T-helper 2 cell treated with Interferon-gamma antibody and Interleukin-4, amounts not matched to agents 5 μg/mL and 100 μg/mL, for 36 hours (primary cell): Measurements from ENCODE around the gene ZFTA.
A peak's percentile ranks its signal among the peaks of the same experiment; 100 is the strongest.
"Not testable (repeated sequence)": the region's sequence is repeated elsewhere in the genome, so short reads cannot be mapped to it uniquely, and the experiment has no call there.

Experiments used
- DNase-seq: peaks from one replicate; pipeline ENCODE4 v3.0.0; 2021; ENCODE audit warnings: low spot score
- H3K27ac Mint-ChIP-seq: one replicate; pipeline ENCODE4 v1.8.0; 2021; ENCODE audit warnings: mild to moderate bottlenecking, mixed read lengths
- H3K27me3 Mint-ChIP-seq: one replicate; pipeline ENCODE4 v1.8.0; 2021; ENCODE audit warnings: low read depth, mixed read lengths
- H3K36me3 Mint-ChIP-seq: one replicate; pipeline ENCODE4 v1.8.0; 2021; ENCODE audit warnings: low read depth, mixed read lengths
- H3K4me1 Mint-ChIP-seq: one replicate; pipeline ENCODE4 v1.8.0; 2021; ENCODE audit warnings: low read depth, mixed read lengths
- H3K4me3 Mint-ChIP-seq: one replicate; pipeline ENCODE4 v1.8.0; 2022; ENCODE audit warnings: mild to moderate bottlenecking, moderate library complexity, mixed read lengths
- H3K9me3 Mint-ChIP-seq: one replicate; pipeline ENCODE4 v1.8.0; 2021; ENCODE audit warnings: mixed read lengths

Gene ZFTA

GRCh38 chr11:63795066-63795465 is 26.5 kb upstream of the ZFTA start:
- DNase-seq, result no peak
- Mint-ChIP-seq H3K36me3 (no peaks in the 10 kb centered on the region), H3K9me3 (peaks cover 15% of the 10 kb centered on the region), H3K27me3 (no peaks in the 10 kb centered on the region), H3K4me3 (no peak overlapping the region), H3K27ac (no peak overlapping the region), H3K4me1 (no peaks in the 10 kb centered on the region)

GRCh38 chr11:63793161-63793560 is 24.6 kb upstream of the ZFTA start:
- no peaks in the 10 kb centered on the region for H3K36me3 Mint-ChIP-seq
- no peak for DNase-seq
- H3K9me3 Mint-ChIP-seq, result peaks cover 15% of the 10 kb centered on the region
- no peak overlapping the region for H3K4me3 Mint-ChIP-seq
- H3K27ac Mint-ChIP-seq, result no peak overlapping the region
- no peaks in the 10 kb centered on the region for H3K27me3 Mint-ChIP-seq
- no peaks in the 10 kb centered on the region for H3K4me1 Mint-ChIP-seq

GRCh38 chr11:63791495-63792167 is 23.1 kb upstream of the ZFTA start:
- H3K27ac Mint-ChIP-seq, result no peak overlapping the region
- H3K4me1 Mint-ChIP-seq, result no peaks in the 10 kb centered on the region
- H3K36me3 Mint-ChIP-seq, result no peaks in the 10 kb centered on the region
- no peak for DNase-seq
- H3K9me3 Mint-ChIP-seq, result peaks cover 15% of the 10 kb centered on the region
- no peaks in the 10 kb centered on the region for H3K27me3 Mint-ChIP-seq
- H3K4me3 Mint-ChIP-seq, result no peak overlapping the region

GRCh38 chr11:63785823-63786222 is 17.2 kb upstream of the ZFTA start:
- Mint-ChIP-seq H3K9me3 (no peaks in the 10 kb centered on the region), H3K4me1 (peaks cover 3% of the 10 kb centered on the region), H3K27ac (no peak overlapping the region), H3K27me3 (peaks cover 11% of the 10 kb centered on the region), H3K4me3 (no peak overlapping the region), H3K36me3 (no peaks in the 10 kb centered on the region)
- DNase-seq, result no peak

- Mint-ChIP-seq H3K4me3 (no peak overlapping the region), H3K27me3 (peaks cover 16% of the 10 kb centered on the region), H3K9me3 (no peaks in the 10 kb centered on the region), H3K27ac (no peak overlapping the region), H3K36me3 (no peaks in the 10 kb centered on the region), H3K4me1 (peaks cover 3% of the 10 kb centered on the region)
- DNase-seq, result no peak
These were observed 15.5 kb upstream of the ZFTA start for GRCh38 chr11:63783925-63784592.

- no peak overlapping the region for H3K27ac Mint-ChIP-seq
- peaks cover 3% of the 10 kb centered on the region for H3K4me1 Mint-ChIP-seq
- no peaks in the 10 kb centered on the region for H3K9me3 Mint-ChIP-seq
- no peak for DNase-seq
- peaks cover 20% of the 10 kb centered on the region for H3K27me3 Mint-ChIP-seq
- no peak overlapping the region for H3K4me3 Mint-ChIP-seq
- H3K36me3 Mint-ChIP-seq, result no peaks in the 10 kb centered on the region
These were observed 14.2 kb upstream of the ZFTA start for GRCh38 chr11:63782749-63783148.

- H3K36me3 Mint-ChIP-seq, result no peaks in the 10 kb centered on the region
- peaks cover 15% of the 10 kb centered on the region for H3K27me3 Mint-ChIP-seq
- H3K4me3 Mint-ChIP-seq, result no peak overlapping the region
- no peak overlapping the region for H3K27ac Mint-ChIP-seq
- H3K9me3 Mint-ChIP-seq, result no peaks in the 10 kb centered on the region
- H3K4me1 Mint-ChIP-seq, result no peaks in the 10 kb centered on the region
- DNase-seq, result no peak
These were observed 10.5 kb upstream of the ZFTA start for GRCh38 chr11:63779039-63779438.

GRCh38 chr11:63775191-63775590 is 6.6 kb upstream of the ZFTA start:
- H3K4me1 Mint-ChIP-seq, result no peaks in the 10 kb centered on the region
- peaks cover 44% of the 10 kb centered on the region for H3K27me3 Mint-ChIP-seq
- DNase-seq, result no peak
- no peaks in the 10 kb centered on the region for H3K9me3 Mint-ChIP-seq
- no peak overlapping the region for H3K27ac Mint-ChIP-seq
- H3K4me3 Mint-ChIP-seq, result no peak overlapping the region
- peaks cover under 1% of the 10 kb centered on the region for H3K36me3 Mint-ChIP-seq

- H3K9me3 Mint-ChIP-seq, H3K36me3 Mint-ChIP-seq, H3K4me3 Mint-ChIP-seq, H3K4me1 Mint-ChIP-seq, H3K27ac Mint-ChIP-seq, DNase-seq: not testable (repeated sequence)
- H3K27me3 Mint-ChIP-seq, result peaks cover 44% of the 10 kb centered on the region
These were observed 3.3 kb upstream of the ZFTA start for GRCh38 chr11:63771741-63772318.

GRCh38 chr11:63770763-63771162 is 2.2 kb upstream of the ZFTA start:
- H3K4me3 Mint-ChIP-seq, result no peak overlapping the region
- H3K36me3 Mint-ChIP-seq, result peaks cover 4% of the 10 kb centered on the region
- H3K27ac Mint-ChIP-seq, result no peak overlapping the region
- H3K9me3 Mint-ChIP-seq, result no peaks in the 10 kb centered on the region
- peaks cover 44% of the 10 kb centered on the region for H3K27me3 Mint-ChIP-seq
- no peak for DNase-seq
- peaks cover 7% of the 10 kb centered on the region for H3K4me1 Mint-ChIP-seq

GRCh38 chr11:63769714-63770455 is 1.3 kb upstream of the ZFTA start:
- Mint-ChIP-seq H3K27ac (no peak overlapping the region), H3K4me1 (peaks cover 7% of the 10 kb centered on the region), H3K4me3 (peak overlapping the region; percentile 62)

GRCh38 chr11:63769042-63769713 is 603 bp upstream of the ZFTA start:
- H3K36me3 Mint-ChIP-seq, result peaks cover 4% of the 10 kb centered on the region
- peaks cover 7% of the 10 kb centered on the region for H3K4me1 Mint-ChIP-seq
- H3K27me3 Mint-ChIP-seq, result peaks cover 41% of the 10 kb centered on the region
- H3K27ac Mint-ChIP-seq, result no peak overlapping the region
- no peaks in the 10 kb centered on the region for H3K9me3 Mint-ChIP-seq
- no peak overlapping the region for H3K4me3 Mint-ChIP-seq
- peak; percentile 47 for DNase-seq

More at GRCh38 chr11:63769714-63770455, 1.3 kb upstream of the ZFTA start:
- Mint-ChIP-seq H3K9me3 (no peaks in the 10 kb centered on the region), H3K36me3 (peaks cover 4% of the 10 kb centered on the region), H3K27me3 (peaks cover 42% of the 10 kb centered on the region)
- no peak for DNase-seq

GRCh38 chr11:63767565-63768236 is 874 bp downstream of the ZFTA start:
- H3K27me3 Mint-ChIP-seq, result peaks cover 31% of the 10 kb centered on the region
- peak; percentile 40 for DNase-seq
- H3K9me3 Mint-ChIP-seq, result no peaks in the 10 kb centered on the region
- H3K36me3 Mint-ChIP-seq, result peaks cover 4% of the 10 kb centered on the region
- H3K27ac Mint-ChIP-seq, result peak overlapping the region; percentile 87
- peak overlapping the region; percentile 98 for H3K4me3 Mint-ChIP-seq
- H3K4me1 Mint-ChIP-seq, result peaks cover 7% of the 10 kb centered on the region
